Measurements from ENCODE around the gene PLIN3. TPM values are rescaled to one million over a fixed set of nuclear protein-coding genes. Genes with fewer than 3 reads are reported as not detected.
A peak's percentile ranks its signal among the peaks of the same experiment; 100 is the strongest.
"Not testable (repeated sequence)": the region's sequence is repeated elsewhere in the genome, so short reads cannot be mapped to it uniquely, and the experiment has no call there.

PLIN3 gene
- total and polyA plus RNA-seq, 11 donors: 10.0 to 102 (median 22.9) TPM

DNA sequence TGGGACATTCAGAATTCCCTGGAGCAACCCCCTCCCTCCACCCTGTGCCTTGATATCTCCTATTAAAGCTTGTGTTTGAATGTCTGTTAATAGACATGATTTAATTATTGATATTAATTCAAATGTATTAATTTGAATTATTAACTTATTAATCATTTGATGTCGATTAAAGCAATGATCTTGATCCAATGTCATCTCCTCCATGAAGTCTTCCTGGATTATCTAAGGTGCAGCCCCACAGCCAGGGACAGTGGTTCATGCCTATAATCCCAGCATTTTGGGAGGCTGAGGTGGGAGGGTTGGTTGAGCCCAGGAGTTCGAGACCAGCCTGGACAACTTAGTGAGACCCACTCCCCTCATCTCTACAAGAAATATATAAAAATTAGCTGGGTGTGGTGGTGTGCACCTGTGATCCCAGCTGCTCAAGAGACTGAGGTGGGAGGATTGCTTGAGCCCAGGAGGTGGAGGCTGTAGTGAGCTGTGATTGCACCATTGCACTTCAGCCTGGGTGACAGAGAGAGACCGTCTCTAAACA is 66.3 kb downstream of the PLIN3 start:
- H3K27ac ChIP-seq: peak overlapping the region; percentile 50 to 87 (median 72)
- DNase-seq (no peak), ATAC-seq (no peak)
- H3K27me3 ChIP-seq: no peaks in the 10 kb centered on the region
- H3K4me3 ChIP-seq: peak overlapping the region in 1 of 12 donors; percentile 12
- intact Hi-C loops (cut with DNase I): loop anchor here in 3 of 10 donors (5.0 kb wide), 1 partner anchor 69 kb away; no protein-coding TSS in a partner anchor
- H3K4me1 ChIP-seq: peaks cover 0 to 41% (median 11%) of the 10 kb centered on the region in 12 donors
- peaks cover 0 to 24% (median 8%) of the 10 kb centered on the region in 9 donors for H3K36me3 ChIP-seq
- WGBS, 4 donors: 92 to 95% (median 94%) methylated on average over 3 of the region's 3 CpGs
- H3K9me3 ChIP-seq: no peaks in the 10 kb centered on the region
- no peak for TF ChIP-seq POLR2A (IDR thresholded peaks at IDR 0.05)
- TF ChIP-seq, protein P1, sequence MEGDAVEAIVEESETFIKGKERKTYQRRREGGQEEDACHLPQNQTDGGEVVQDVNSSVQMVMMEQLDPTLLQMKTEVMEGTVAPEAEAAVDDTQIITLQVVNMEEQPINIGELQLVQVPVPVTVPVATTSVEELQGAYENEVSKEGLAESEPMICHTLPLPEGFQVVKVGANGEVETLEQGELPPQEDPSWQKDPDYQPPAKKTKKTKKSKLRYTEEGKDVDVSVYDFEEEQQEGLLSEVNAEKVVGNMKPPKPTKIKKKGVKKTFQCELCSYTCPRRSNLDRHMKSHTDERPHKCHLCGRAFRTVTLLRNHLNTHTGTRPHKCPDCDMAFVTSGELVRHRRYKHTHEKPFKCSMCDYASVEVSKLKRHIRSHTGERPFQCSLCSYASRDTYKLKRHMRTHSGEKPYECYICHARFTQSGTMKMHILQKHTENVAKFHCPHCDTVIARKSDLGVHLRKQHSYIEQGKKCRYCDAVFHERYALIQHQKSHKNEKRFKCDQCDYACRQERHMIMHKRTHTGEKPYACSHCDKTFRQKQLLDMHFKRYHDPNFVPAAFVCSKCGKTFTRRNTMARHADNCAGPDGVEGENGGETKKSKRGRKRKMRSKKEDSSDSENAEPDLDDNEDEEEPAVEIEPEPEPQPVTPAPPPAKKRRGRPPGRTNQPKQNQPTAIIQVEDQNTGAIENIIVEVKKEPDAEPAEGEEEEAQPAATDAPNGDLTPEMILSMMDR (IDR thresholded peaks at IDR 0.05): no peak

DNA sequence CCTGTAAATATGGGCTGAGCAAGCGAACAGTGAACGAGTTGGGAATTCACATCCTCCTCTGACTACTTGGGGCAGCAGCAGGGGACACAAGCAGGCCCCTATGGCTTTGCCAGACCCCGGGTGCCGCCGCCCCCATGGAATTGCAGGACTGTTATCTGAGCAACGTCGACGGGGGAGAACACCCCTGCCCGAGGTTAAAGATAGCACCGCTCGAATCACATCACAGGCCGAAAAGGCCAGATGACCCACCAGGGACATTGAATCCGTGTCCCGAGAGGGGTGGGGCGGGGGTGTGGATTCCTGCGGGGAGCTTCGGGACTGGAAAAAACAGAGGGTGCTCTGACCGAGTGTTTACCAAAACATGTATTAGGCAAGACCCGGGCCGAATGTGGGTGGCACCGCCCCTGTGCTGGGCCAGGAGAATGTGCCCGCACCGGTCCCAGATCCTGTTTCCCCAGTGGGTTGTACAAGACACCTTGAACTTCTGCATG is 66.8 kb downstream of the PLIN3 start:
- no peaks in the 10 kb centered on the region for H3K27me3 ChIP-seq
- H3K4me3 ChIP-seq: peak overlapping the region in 1 of 12 donors; percentile 12
- H3K27ac ChIP-seq: peak overlapping the region; percentile 50 to 87 (median 72)
- ATAC-seq (peak; percentile 60 to 86 (median 76)), DNase-seq (peak in 4 of 5 donors; percentile 45 to 83 (median 60))
- H3K36me3 ChIP-seq: peaks cover 0 to 29% (median 12%) of the 10 kb centered on the region in 9 donors
- TF ChIP-seq POLR2A (IDR thresholded peaks at IDR 0.05): peak in 1 of 2 donors; percentile 57
- TF ChIP-seq, protein P1 (IDR thresholded peaks at IDR 0.05): no peak
- 29 to 51% (median 39%) methylated on average over 22 to 23 of the region's 23 CpGs for WGBS, 4 donors
- H3K4me1 ChIP-seq: peaks cover 0 to 46% (median 12%) of the 10 kb centered on the region in 12 donors
- H3K9me3 ChIP-seq: no peaks in the 10 kb centered on the region
- intact Hi-C loops (cut with DNase I): loop anchor here in 3 of 10 donors (5.0 kb wide), 1 partner anchor 68 kb away; no protein-coding TSS in a partner anchor

GRCh38 chr19:4795400-4795799 is 72.1 kb downstream of the PLIN3 start:
- Histone ChIP-seq H3K27ac (peak overlapping the region in 10 of 12 donors; percentile 12 to 68 (median 50)), H3K4me1 (peaks cover 0 to 56% (median 38%) of the 10 kb centered on the region in 12 donors), H3K27me3 (no peaks in the 10 kb centered on the region), H3K4me3 (peak overlapping the region in 6 of 12 donors; percentile 4 to 26 (median 10)), H3K36me3 (peaks cover 0 to 60% (median 42%) of the 10 kb centered on the region in 9 donors), H3K9me3 (no peaks in the 10 kb centered on the region)
- intact Hi-C loops (cut with DNase I): no loop called here
- ATAC-seq (no peak), DNase-seq (no peak)
- no peak for TF ChIP-seq POLR2A (IDR thresholded peaks at IDR 0.05)
- TF ChIP-seq, protein P1 (IDR thresholded peaks at IDR 0.05): no peak
- WGBS, 4 donors: 56 to 70% (median 64%) methylated on average over 9 of the region's 9 CpGs

GRCh38 chr19:4794971-4795370 is 72.5 kb downstream of the PLIN3 start:
- Histone ChIP-seq H3K4me1 (peaks cover 0 to 53% (median 37%) of the 10 kb centered on the region in 12 donors), H3K9me3 (no peaks in the 10 kb centered on the region), H3K4me3 (peak overlapping the region in 6 of 12 donors; percentile 0 to 26 (median 10)), H3K36me3 (peaks cover 0 to 60% (median 42%) of the 10 kb centered on the region in 9 donors), H3K27me3 (no peaks in the 10 kb centered on the region), H3K27ac (peak overlapping the region in 10 of 12 donors; percentile 13 to 68 (median 49))
- ATAC-seq: no peak
- TF ChIP-seq, protein P1 (IDR thresholded peaks at IDR 0.05): no peak
- no peak for TF ChIP-seq POLR2A (IDR thresholded peaks at IDR 0.05)
- WGBS, 4 donors: 41 to 65% (median 61%) methylated on average over 11 of the region's 11 CpGs
- intact Hi-C loops (cut with DNase I): loop anchor here in 1 of 10 donors (5.0 kb wide), 1 partner anchor 73 kb away; the partner anchor contains the start of gene DPP9
- DNase-seq: no peak

DNA sequence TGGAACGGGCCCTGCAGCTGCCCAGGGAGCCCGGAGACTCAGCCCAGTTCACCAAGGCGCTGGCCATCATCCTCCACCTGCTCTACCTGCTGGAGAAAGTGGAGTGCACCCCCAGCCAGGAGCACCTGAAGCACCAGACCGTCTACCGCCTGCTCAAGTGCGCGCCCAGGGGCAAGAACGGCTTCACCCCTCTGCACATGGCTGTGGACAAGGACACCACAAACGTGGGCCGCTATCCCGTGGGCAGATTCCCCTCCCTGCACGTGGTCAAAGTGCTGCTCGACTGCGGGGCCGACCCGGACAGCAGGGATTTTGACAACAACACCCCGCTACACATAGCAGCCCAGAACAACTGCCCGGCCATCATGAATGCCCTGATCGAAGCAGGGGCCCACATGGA is 74.2 kb downstream of the PLIN3 start:
- not testable (repeated sequence) for H3K27ac ChIP-seq, ATAC-seq, H3K27me3 ChIP-seq, H3K9me3 ChIP-seq, DNase-seq
- peaks cover 0 to 53% (median 37%) of the 10 kb centered on the region in 12 donors for H3K4me1 ChIP-seq
- H3K36me3 ChIP-seq: peaks cover 0 to 50% (median 40%) of the 10 kb centered on the region in 9 donors
- H3K4me3 ChIP-seq: peak overlapping the region in 5 of 12 donors; percentile 75 to 95 (median 86)
- intact Hi-C loops (cut with DNase I): loop anchor here in 1 of 10 donors (5.0 kb wide), 1 partner anchor 71 kb away; the partner anchor contains the start of gene DPP9
- 77 to 83% (median 81%) methylated on average over 14 to 19 of the region's 19 CpGs for WGBS, 4 donors

- not testable (repeated sequence) for H3K9me3 ChIP-seq, H3K27me3 ChIP-seq, ATAC-seq
- intact Hi-C loops (cut with DNase I): loop anchor here in 1 of 10 donors (5.0 kb wide), 1 partner anchor 71 kb away; the partner anchor contains the start of gene DPP9
- H3K4me3 ChIP-seq: peak overlapping the region in 9 of 12 donors; percentile 75 to 98 (median 95)
- H3K4me1 ChIP-seq: peaks cover 0 to 53% (median 37%) of the 10 kb centered on the region in 12 donors
- 85 to 96% (median 86%) methylated on average over 4 to 24 of the region's 24 CpGs for WGBS, 4 donors
- peak in 2 of 5 donors; percentile 25 to 33 for DNase-seq
- H3K27ac ChIP-seq: peak overlapping the region in 4 of 12 donors; percentile 90 to 97 (median 94)
- peaks cover 0 to 48% (median 40%) of the 10 kb centered on the region in 9 donors for H3K36me3 ChIP-seq
Measured at GRCh38 chr19:4792866-4793195, 74.6 kb downstream of the PLIN3 start.
